GM21723 (cell line): ENCODE results near the gene LRRFIP1.

Experiments used
- ATAC-seq: cut with Tn5 transposase; IDR thresholded peaks from one replicate; pipeline ENCODE4 v1.9.1; 2021; ENCODE audit warnings: mild to moderate bottlenecking, moderate library complexity; ENCODE audit not compliant: unreplicated experiment

LRRFIP1 gene

GRCh38 chr2:237819231-237819630, 191.8 kb downstream of the LRRFIP1 start:
- no peak for ATAC-seq

GRCh38 chr2:237820421-237820820, 193.0 kb downstream of the LRRFIP1 start:
- ATAC-seq = no peak

GRCh38 chr2:237823544-237823943, 196.2 kb downstream of the LRRFIP1 start:
- ATAC-seq = no peak

- ATAC-seq = no peak
Observed at GRCh38 chr2:237824085-237824484, 196.7 kb downstream of the LRRFIP1 start.

- ATAC-seq = no peak
Observed at GRCh38 chr2:237827421-237827987, 200.1 kb downstream of the LRRFIP1 start.
